HFFc6 (cell line): ENCODE results near the gene PXMP4. TPM values are rescaled to one million over a fixed set of nuclear protein-coding genes. Genes with fewer than 3 reads are reported as not detected.
A peak's percentile ranks its signal among the peaks of the same experiment; 100 is the strongest.
"Not testable (repeated sequence)": the region's sequence is repeated elsewhere in the genome, so short reads cannot be mapped to it uniquely, and the experiment has no call there.

ENCODE experiments used
- DNase-seq: peaks from one replicate; pipeline ENCODE4 v3.0.0-alpha.2; 2018
- H3K27ac Mint-ChIP-seq: 2 replicates; pipeline ENCODE4 v1.8.0; 2020; ENCODE audit warnings: mild to moderate bottlenecking, mixed read lengths
- H3K27me3 Mint-ChIP-seq: 2 replicates; pipeline ENCODE4 v1.8.0; 2021; ENCODE audit warnings: mild to moderate bottlenecking, moderate library complexity, mixed read lengths; ENCODE audit not compliant: insufficient read depth
- H3K36me3 Mint-ChIP-seq: 2 replicates; pipeline ENCODE4 v1.8.0; 2021; ENCODE audit warnings: low read depth, mixed read lengths
- H3K4me1 Mint-ChIP-seq: 2 replicates; pipeline ENCODE4 v1.8.0; 2020; ENCODE audit warnings: low read depth, mixed read lengths
- H3K4me3 Mint-ChIP-seq: 2 replicates; pipeline ENCODE4 v1.8.0; 2020; ENCODE audit warnings: mild to moderate bottlenecking, moderate library complexity, mixed read lengths
- H3K9me3 Mint-ChIP-seq: 2 replicates; pipeline ENCODE4 v1.8.0; 2020; ENCODE audit warnings: mild to moderate bottlenecking, mixed read lengths
- CTCF ChIP-seq: fragments of 200-600 bp; sonication (generic); IDR thresholded peaks from 2 replicates; pipeline ENCODE4 v1.5.0; 2021; ENCODE audit warnings: antibody characterized with exemption, mild to moderate bottlenecking
- total RNA-seq, 6 experiments: library from RNA; stranded (reverse); fragmentation: NEBNext Ultra II Directional; extraction: Animal tissue kit (Norgen Biotek cat#: 25700); gene quantifications; 2 replicates in 1 of 6; 3 replicates in 5 of 6; pipeline ENCODE4 v1.2.3, GENCODE V29; 2021

Gene PXMP4
- total RNA-seq, 6 experiments from 2014 or later = 8.3 to 14.4 (median 11.4) TPM

- 0 out of 2 replicates have a peak, but pooled peaks cover 1% of the 10 kb centered on the region for H3K27me3 Mint-ChIP-seq
- no peaks in the 10 kb centered on the region for H3K4me1 Mint-ChIP-seq
- H3K36me3 Mint-ChIP-seq = 0 out of 2 replicates have a peak, but pooled peaks cover 5% of the 10 kb centered on the region
- no peak for DNase-seq
- no peaks in the 10 kb centered on the region for H3K9me3 Mint-ChIP-seq
- H3K27ac Mint-ChIP-seq = no peak overlapping the region
- no peak overlapping the region for H3K4me3 Mint-ChIP-seq
- TF ChIP-seq CTCF = no peak
These were observed 45.0 kb upstream of the PXMP4 start for GRCh38 chr20:33765099-33765498.

- no peak for DNase-seq
- peaks cover 1% of the 10 kb centered on the region; the same call in 1 of the 2 replicates for H3K27me3 Mint-ChIP-seq
- TF ChIP-seq CTCF = no peak
- no peak overlapping the region for H3K4me3 Mint-ChIP-seq
- no peak overlapping the region for H3K27ac Mint-ChIP-seq
- H3K36me3 Mint-ChIP-seq = peaks cover 19% of the 10 kb centered on the region
- no peaks in the 10 kb centered on the region for H3K4me1 Mint-ChIP-seq
- H3K9me3 Mint-ChIP-seq = peaks cover 6% of the 10 kb centered on the region; the same call in 1 of the 2 replicates
These were observed 41.7 kb upstream of the PXMP4 start for GRCh38 chr20:33761698-33762250.

GRCh38 chr20:33757458-33757857 lies 37.3 kb upstream of the PXMP4 start:
- Mint-ChIP-seq H3K36me3 (peaks cover 33% of the 10 kb centered on the region), H3K9me3 (peaks cover 6% of the 10 kb centered on the region; the same call in 1 of the 2 replicates), H3K27ac (no peak overlapping the region), H3K27me3 (no peaks in the 10 kb centered on the region; the same call in 1 of the 2 replicates), H3K4me1 (no peaks in the 10 kb centered on the region), H3K4me3 (no peak overlapping the region)
- DNase-seq = no peak
- no peak for TF ChIP-seq CTCF

- TF ChIP-seq CTCF = no peak
- H3K4me3 Mint-ChIP-seq = no peak overlapping the region
- peaks cover 35% of the 10 kb centered on the region for H3K36me3 Mint-ChIP-seq
- H3K27me3 Mint-ChIP-seq = no peaks in the 10 kb centered on the region; the same call in 1 of the 2 replicates
- H3K27ac Mint-ChIP-seq = no peak overlapping the region
- DNase-seq = no peak
- H3K9me3 Mint-ChIP-seq = peaks cover 6% of the 10 kb centered on the region; the same call in 1 of the 2 replicates
- H3K4me1 Mint-ChIP-seq = no peaks in the 10 kb centered on the region
These were observed 36.9 kb upstream of the PXMP4 start for GRCh38 chr20:33757046-33757445.

GRCh38 chr20:33755936-33756490 lies 35.9 kb upstream of the PXMP4 start:
- Mint-ChIP-seq H3K36me3 (peaks cover 40% of the 10 kb centered on the region), H3K27ac (peak overlapping the region; percentile 34; the same call in 1 of the 2 replicates)
- H3K4me3 Mint-ChIP-seq, H3K9me3 Mint-ChIP-seq, DNase-seq, H3K27me3 Mint-ChIP-seq, H3K4me1 Mint-ChIP-seq: not testable (repeated sequence)

- no peak overlapping the region for H3K4me3 Mint-ChIP-seq
- peak overlapping the region; percentile 31; the same call in 1 of the 2 replicates for H3K27ac Mint-ChIP-seq
- peaks cover 6% of the 10 kb centered on the region; the same call in 1 of the 2 replicates for H3K9me3 Mint-ChIP-seq
- no peak for TF ChIP-seq CTCF
- H3K36me3 Mint-ChIP-seq = peaks cover 43% of the 10 kb centered on the region
- H3K4me1 Mint-ChIP-seq = no peaks in the 10 kb centered on the region
- peak; percentile 76 for DNase-seq
- no peaks in the 10 kb centered on the region; the same call in 1 of the 2 replicates for H3K27me3 Mint-ChIP-seq
These were observed 33.7 kb upstream of the PXMP4 start for GRCh38 chr20:33753763-33754162.
